NCI-H2081 treated with DMSO at 0.1 percent for 48 hours (cell line): Measurements from ENCODE around the gene WDR7.

Experiments
- DNase-seq: peaks from one replicate; lab custom pipeline; 2025; lab: John Stamatoyannopoulos, UW

WDR7 gene

DNA sequence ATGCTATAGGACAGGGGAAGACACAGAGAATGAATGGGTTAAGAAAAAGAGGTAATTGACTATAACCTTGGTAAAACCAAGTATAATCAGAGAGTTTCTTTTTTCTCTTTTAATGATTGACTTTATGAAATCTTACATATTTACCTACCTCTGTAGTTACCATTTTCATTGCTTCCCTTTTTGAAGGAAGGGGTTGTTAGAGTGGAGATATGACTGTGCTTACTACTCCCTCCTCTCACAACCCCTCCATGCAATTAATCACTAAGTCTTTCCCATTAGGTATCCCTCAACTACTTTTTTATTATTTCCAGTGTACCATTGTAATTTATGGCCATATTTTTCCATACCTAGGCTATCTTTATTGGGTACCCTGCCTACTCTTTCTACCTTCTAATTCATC lies 71.4 kb downstream of the WDR7 start:
- DNase-seq = no peak

DNA sequence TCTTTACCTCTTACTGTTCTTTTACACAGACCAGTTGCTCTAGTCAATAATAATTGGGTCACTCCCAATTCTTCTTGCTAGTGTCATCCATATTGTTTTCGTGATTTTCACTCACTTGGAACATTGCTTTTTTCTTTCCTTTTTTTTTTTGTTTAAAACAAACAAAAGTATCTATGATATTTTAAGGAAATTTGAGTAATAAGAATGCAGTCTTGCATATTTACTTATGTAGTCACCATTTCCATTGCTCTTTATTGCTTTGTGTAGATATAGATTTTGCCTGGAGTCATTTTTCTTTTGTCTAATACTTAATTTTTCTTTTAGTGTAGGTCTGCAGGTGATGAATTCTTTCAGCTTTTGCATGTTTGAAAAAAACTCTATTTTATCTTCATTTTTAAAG lies 71.9 kb downstream of the WDR7 start:
- DNase-seq = no peak

DNA sequence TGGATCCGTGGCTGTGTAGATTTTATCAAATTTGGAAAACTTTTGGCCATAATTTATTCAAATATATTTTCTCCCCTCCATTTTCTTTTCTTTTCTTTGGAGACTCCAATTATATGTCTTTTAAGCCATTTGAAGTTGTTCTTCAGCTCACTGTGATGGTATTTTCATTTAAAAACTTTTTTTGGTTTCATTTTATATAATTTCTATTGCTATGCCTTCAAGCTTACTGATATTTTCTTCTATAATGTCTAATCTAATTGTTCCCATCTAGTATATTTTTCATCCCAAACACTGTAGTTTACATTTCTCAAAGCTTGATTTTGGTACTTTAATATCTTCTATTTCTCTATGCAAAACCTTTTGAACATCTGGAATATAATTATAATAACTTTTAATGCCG lies 72.5 kb downstream of the WDR7 start:
- DNase-seq = no peak

DNA sequence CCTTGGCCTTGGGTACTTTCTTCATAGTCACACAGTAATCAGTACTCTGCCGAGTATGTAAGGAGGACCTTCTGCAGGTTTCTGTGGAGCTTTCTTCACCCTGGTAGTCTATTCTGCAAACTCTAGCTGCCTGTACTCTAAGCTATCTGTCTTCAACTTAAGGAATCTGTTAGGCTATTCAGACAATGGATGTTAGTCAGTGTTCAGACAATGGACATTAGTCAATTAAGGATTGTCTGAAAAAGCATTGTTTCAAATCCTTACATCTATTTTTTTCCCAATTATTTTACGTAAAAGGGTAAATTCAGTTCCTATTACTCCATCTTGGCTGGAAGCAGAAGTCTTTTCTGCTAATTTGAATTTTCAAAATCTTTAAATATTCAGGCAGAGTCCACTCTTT lies 75.7 kb downstream of the WDR7 start:
- no peak for DNase-seq

DNA sequence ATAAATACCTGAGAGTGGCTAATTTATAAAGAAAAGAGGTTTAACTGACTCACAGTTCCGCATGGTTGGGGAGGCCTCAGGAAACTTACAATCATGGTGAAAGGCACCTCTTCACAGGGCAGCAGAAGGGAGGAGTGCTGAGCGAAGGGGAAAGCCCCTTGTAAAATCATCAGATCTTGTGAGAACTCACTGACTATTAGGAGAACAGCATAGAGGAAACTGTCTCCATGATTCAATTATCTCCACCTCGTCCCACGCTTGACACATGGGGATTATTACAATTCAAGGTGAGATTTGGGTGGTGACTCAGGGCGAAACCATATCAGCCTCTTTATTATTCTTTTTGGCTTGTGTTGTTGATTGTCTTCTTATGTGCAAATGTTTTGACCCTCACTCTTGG lies 76.2 kb downstream of the WDR7 start:
- no peak for DNase-seq

DNA sequence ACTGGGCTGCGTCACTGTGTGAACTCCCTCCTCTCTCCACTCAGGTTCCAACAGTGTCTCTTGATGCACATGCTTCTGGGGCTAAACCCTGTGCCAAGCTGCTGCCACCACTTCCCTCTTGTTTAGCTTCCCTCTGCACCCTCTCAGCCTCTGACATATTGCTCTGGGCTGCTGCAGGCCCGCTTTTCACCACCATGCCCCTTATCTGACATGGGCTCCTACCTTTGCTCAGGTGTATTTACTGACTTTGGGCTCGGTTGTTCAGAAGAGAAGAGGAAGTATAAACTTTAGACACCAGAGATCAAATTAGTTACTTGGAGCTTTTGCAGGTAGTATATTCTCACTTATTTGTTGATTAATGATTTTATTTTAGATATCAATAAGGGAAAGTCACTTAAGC lies 77.6 kb downstream of the WDR7 start:
- no peak for DNase-seq

DNA sequence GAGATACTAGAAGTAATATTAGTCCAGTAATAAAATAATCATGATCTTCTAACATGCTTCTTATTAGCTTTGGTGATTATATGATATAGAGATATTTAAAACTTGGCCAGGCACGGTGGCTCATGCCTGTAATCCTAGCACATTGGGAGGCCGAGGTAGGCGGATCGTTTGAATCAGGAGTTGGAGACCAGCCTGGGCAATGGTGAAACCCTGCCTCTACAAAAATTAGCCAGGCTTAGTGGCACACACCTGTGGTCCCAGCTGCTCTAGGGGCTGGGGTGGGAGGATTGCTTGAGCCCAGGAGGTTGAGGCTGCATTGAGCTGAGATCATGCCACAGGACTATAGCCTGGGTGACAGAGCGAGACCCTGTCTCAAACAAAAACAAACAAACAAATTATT lies 87.0 kb downstream of the WDR7 start:
- no peak for DNase-seq

DNA sequence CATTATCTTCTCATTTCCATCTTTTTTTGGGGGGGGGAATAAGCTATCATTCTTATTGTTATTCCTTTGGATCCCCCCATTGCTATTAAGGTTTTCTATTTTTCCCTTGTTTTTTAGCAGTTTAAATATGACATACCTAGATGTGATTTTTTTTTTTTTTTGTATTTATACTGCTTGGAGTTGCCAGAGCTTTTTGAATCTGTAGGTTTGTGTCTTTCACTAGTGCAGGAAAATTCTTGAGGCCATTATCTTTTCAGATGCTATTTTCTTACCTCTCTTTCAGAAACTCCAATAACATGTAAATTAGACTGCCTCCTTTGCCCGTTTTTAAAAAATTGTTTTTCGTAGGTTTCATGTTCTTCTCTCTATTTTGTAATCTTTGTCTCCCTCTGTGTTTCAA lies 88.6 kb downstream of the WDR7 start:
- no peak for DNase-seq

DNA sequence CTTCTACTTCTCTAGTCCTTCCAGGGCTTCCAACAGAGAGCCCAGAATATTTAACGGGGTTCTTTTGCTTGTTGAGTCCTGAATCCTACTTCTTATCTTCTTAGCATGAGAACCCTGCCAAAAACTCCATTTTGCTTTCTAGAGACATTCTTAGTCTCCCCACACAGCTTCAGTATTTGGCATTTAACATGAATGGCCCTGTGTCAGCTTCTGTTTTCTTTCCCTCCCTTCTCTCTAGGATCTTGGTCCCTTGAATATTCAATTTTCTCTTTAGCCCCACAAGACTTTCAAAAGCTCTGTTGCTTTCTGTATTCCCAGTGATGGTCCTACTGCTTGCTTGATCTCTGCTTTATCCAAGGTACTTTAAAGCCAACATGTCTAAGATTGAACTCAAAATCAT lies 89.5 kb downstream of the WDR7 start:
- DNase-seq = no peak

DNA sequence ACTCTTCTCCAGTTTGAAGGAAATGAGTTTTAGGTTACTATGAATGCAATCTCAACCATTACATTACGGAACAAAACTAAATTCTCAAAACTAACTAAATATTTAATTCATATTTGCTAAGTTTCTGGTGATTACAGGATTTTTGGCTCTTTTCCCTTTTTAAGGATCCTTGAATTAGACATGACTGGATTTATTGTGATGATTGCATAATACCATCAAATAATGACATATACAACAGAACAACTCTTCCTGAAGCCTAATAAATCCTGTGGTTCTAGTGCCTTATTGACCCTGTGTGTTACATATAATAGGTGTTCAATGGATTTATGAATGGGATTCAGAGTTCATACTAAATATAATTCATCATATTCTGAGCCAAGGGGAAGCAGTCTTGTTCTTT lies 90.5 kb downstream of the WDR7 start:
- DNase-seq = no peak

DNA sequence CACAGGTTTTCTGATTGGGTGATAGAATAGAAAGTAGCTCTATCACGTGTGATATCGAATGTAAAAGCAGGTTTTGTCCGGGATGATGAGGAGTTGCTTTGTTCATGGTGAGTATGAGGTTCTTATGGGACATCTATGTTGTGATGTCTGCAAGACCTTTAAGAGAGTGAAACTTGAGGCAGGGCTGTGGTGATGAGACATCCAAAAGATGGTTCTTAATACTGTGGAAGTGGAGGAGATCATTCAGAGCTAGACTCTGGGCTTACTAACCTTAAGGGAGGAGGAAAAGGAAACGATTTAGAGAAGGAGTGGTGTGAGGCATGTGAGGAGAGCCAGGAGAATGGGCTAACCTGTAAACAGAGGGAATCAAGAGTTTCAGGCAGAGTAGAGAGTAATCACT lies 92.0 kb downstream of the WDR7 start:
- no peak for DNase-seq

DNA sequence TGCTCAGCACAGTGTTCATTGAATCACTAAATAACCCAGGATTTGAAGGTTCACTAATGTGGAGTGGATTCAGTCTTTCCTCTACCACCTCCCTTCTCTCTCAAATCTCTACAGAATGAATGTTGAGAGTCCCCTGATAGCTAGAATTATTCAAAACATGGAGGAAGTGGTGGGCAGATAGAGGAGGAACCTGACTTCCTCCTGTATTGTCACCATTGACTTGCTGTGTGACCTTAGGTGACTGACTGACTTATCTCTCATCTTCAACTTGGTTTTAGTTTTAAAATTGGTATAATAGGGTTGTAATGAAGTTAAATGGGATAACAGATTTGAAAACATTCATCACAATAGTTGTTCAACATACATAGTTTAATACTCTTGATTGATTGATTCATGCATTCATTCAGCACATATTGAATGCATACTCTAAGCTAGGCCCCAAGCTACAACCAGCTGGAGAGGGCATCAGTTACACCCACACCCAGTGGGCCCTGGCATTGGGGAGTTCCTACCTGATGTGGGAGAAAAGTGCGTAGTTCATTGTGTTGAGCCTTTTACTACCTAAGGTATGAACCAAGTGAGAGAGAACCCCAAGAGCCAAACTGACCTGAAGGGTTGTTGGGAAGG lies 96.0 kb downstream of the WDR7 start:
- DNase-seq = no peak

DNA sequence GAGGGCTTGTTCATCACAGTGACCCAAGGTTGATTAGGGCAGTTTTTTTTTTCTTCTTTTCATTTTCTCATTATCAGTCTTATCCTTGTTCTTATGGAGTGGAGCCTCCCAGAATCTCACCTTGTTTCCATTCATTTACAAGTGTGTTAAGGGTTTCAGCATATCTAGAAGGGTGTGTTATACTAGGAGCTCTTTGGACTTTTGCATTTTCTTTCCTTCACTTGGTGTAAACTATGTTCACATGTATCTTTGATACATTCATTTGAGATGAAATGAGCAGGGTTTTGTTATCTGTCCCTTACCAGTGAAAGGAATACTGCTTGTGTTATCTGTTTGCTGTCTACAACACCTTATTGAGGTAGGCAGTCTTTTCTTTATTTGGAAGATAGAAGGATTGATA lies 96.7 kb downstream of the WDR7 start:
- DNase-seq = no peak

DNA sequence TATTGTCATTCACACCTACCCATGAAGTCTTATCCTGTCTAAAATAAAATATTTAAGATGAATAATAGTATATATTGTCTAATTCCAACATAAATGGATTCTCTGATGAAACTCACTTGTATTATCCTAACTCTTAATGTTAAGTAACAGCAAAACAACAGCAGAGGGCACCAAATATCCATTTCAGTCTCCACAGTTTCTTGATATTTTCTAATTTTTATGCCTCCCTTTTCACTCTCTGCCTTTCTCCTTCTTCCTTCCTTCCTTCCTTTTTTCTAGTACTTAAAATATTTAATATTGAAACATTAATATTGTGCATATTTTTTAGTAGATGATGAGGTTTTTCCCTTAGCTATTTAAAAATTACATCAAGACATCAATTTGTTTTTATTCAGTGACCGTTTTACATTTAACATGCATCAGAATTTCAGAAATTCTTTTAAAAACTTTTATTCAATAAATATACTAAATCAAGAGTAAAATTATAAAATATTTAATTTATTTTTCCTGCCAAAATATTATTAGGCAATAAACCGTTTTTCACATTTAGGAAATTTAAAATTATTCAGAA lies 97.6 kb downstream of the WDR7 start:
- peak; percentile 28 for DNase-seq

DNA sequence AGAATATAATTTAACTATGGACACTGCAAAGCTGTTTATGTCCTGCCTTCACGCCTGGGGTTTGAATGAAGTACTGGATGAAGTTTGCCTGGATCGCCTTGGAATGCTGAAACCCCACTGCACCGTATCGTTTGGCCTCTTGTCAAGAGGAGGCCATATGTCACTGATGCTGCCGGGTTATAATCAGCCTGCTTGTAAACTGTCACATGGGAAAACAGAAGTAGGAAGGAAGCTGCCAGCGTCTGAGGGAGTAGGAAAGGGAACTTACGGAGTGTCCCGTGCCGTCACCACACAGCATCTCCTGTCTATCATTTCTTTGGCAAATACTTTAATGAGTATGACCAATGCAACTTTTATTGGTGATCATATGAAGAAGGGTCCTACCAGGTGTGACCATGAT lies 105.8 kb downstream of the WDR7 start:
- DNase-seq = no peak

DNA sequence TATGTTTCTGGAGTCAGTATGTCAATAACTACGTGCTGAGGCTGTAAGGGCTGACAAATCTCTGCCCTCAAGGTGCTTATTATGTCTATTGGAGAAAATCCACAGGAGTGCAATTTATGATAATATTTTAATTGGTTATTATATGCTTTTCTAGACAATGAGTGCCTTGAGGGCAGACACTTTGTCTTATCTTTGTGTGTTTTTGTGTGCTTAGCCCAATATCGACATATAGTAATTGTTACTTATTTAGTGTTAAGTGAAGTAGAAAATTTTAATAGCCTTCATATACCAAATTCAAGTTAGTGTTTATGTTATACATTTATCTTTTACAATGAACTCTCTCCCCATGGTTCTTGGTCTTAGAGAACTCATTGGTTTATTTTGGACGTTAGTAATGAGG lies 118.9 kb downstream of the WDR7 start:
- DNase-seq = peak; percentile 44

DNA sequence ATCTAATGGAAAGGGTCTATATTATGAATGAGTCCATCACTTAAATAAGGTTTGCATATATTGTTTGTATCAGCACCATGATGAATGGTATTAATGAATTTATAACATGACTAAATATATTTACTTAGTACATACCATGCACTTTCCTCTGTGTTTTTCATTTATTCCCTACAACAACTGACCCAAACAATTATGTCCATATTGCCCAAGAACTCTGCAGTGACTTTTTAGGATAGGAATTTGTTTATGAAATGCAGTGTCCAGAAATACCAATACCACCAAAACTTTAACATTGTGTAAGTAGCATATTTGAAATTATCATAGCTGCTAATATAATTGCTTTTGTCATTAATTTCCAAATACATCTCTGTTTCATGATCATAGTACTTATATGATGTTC lies 119.7 kb downstream of the WDR7 start:
- DNase-seq = no peak

DNA sequence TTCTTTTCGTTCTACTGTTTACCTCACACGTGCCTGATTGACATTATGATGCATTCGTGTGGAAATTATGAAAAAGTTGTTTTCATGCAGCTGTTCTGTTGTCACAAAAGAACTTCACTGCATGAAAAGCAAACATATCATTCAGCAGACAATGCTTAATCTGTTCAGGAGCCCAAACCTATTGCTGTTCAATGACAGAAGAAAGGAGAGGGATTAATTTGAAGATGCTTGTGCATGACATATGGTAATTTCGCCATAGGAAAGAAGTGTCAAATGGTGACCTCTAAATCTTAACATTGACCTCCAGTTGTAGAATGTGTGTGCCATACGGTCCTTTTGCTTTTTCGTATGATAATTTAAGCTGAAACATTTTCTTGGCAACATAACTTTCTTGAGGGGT lies 124.5 kb downstream of the WDR7 start:
- DNase-seq = no peak

DNA sequence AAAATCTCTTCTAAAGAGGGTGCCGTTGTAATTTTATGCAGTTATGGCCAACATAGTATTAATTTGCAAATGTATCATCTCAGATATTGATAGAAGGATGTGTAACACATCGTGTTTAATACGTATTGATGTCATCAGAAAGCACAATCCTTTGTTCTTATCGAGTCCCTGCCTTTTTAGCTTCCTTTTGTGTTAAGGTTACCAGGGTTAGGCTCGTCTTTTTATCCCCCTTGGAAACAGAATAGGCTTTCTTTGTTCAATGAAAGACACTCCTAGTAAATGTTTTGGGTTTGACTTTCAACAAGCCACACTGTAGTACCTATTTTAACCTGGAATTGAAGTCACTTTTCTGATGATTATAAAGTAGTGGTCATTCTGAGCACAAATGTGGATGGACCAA lies 136.2 kb downstream of the WDR7 start:
- no peak for DNase-seq

DNA sequence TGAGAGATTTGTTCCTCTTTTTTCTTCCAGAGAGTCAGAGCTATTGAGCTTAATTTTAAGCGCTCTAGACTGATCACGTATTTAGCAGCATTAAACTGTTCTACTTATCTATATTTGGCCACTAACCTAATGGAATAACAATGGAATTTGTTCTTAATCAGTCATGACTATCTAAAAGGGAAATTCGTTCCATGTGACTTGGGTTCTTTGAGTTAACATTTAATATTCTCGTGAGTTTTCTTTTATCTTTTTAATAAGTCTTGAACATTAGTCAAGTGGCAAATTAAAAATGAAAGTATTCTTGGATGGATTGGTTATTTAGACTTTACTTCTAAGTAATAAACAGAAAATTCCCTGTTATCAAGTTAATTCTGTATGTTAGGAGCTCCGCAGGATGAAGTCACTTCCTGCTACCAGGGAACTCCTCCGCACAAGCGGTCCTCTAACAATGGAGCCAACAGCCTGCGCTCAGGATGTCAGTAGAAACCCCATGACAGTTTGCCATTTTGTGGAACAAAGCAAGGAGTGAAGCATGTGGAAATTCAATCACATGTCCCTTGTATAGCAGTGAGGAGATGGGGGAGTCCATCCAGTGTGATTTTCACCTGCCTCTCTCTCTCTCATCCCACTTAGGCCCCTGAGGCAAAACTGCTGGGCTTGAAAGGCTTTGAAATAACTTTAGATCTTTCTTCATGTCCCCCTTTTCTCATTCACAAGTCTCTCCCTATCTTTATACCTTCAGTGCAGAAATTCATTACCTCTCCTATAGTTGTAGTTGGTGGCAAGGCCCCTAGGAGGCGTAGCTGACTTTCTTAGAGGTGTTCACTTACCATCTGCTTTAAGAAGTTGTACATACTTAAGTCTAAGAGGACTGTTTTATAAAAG lies 138.1 kb downstream of the WDR7 start:
- no peak for DNase-seq

DNA sequence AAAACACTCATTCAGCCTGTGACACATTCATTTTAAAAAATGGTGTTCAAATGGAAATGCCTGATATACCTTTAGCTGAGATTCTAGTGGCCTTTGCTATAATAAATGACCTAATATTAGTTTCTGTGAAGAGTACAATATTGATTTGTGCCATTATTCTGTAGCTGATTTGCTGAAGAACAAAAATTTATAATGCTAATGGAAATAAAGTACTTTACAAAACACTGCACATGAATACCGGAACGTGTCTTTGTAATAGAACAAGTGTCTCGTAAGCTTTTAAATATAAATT lies 138.7 kb downstream of the WDR7 start:
- no peak for DNase-seq

DNA sequence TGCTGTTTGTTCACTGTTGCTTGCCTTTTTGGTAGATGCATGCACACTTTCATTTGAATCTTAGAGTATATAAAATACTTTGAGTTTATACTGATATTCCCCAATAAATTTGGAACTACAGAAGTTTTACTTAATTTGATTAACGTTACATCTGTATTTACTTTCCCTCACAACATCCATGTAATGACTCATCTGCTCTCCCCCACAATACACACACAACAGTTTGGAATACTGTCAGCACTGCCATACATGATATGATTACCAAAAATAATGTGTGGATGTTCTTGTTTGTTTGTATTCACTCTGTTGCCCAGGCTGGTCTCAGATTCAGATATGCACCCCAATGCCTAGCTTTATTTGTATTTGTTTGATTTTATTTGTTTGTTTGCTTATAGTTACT lies 144.2 kb downstream of the WDR7 start:
- DNase-seq = no peak

DNA sequence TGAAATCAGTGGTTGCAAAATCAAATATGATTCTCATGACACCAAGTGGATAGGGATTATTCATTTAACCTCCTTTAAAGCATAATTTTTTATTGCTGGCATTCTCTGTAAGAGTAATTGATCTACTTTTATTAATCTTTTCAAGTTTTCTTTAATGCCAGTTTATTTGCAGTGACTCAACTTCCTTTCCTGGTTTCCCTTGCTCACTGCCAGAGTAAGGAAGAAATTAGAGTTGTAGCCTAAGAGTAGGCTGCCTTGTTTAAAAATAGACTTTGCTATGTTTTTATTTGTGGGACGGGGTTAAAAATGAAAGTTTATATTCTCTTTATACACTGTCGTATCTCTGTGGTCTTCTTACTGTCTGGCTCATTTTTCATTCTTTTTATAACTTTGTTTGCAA lies 148.6 kb downstream of the WDR7 start:
- no peak for DNase-seq

DNA sequence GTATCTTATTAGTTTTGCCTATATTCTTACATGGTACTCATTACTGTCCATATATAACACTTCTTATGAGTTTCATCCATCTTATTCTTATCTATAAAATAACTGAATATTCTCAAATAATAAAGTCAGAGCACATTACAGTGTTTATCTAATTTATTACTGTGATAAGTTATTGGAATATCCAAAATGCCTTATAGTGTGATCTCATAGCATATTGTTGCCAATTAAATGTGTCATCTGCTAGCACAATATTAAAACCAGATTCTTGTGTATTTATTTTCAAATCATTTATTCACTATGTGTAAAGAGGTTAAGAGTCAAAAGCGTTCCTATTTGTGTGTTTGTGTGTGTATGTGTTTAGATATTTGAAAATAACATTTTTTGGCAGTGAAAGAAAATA lies 151.9 kb downstream of the WDR7 start:
- DNase-seq = no peak
